GM12872 (cell line): ENCODE measurements around the gene CYB5RL.

Source experiments
- CTCF ChIP-seq: IDR thresholded peaks from 3 replicates; pipeline ENCODE4 v1.5.1; 2011; ENCODE audit warnings: low read depth, mild to moderate bottlenecking, low read length, moderate library complexity; ENCODE audit not compliant: insufficient read depth

CYB5RL gene

GRCh38 chr1:54169068-54169467, 30.8 kb downstream of the CYB5RL start:
- no peak for TF ChIP-seq CTCF

- no peak for TF ChIP-seq CTCF
Measured at GRCh38 chr1:54168206-54168965, 31.4 kb downstream of the CYB5RL start.

GRCh38 chr1:54167422-54168139, 32.2 kb downstream of the CYB5RL start:
- TF ChIP-seq CTCF: no peak

- no peak for TF ChIP-seq CTCF
Measured at GRCh38 chr1:54165146-54165545, 34.7 kb downstream of the CYB5RL start.

GRCh38 chr1:54163573-54163972, 36.3 kb downstream of the CYB5RL start:
- no peak for TF ChIP-seq CTCF

GRCh38 chr1:54163051-54163450, 36.8 kb downstream of the CYB5RL start:
- TF ChIP-seq CTCF: no peak

- no peak for TF ChIP-seq CTCF
Measured at GRCh38 chr1:54161495-54162168, 38.2 kb downstream of the CYB5RL start.
